ENCODE results near the gene IZUMO1R.

The IZUMO1R gene

DNA sequence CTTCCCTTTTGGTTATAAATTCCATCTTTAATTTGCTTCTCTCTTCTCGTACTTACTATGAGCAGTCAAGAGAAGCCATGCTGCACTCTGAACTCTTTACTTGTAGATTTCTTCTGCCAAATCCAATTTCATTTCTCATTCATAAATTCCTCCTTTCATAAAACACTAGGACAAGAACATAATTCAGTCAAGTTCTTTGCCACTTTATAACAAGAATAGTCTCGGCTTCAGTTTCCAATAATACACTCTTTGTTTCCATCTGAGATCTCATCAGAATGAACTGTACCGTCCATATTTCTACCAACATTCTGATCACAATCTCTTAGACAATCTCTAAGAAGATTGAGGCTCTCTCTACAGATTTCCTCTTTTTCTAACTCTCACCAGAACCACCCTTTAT lies 25.1 kb downstream of the IZUMO1R start:
- TF ChIP-seq, protein P1, sequence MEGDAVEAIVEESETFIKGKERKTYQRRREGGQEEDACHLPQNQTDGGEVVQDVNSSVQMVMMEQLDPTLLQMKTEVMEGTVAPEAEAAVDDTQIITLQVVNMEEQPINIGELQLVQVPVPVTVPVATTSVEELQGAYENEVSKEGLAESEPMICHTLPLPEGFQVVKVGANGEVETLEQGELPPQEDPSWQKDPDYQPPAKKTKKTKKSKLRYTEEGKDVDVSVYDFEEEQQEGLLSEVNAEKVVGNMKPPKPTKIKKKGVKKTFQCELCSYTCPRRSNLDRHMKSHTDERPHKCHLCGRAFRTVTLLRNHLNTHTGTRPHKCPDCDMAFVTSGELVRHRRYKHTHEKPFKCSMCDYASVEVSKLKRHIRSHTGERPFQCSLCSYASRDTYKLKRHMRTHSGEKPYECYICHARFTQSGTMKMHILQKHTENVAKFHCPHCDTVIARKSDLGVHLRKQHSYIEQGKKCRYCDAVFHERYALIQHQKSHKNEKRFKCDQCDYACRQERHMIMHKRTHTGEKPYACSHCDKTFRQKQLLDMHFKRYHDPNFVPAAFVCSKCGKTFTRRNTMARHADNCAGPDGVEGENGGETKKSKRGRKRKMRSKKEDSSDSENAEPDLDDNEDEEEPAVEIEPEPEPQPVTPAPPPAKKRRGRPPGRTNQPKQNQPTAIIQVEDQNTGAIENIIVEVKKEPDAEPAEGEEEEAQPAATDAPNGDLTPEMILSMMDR (IDR thresholded peaks at IDR 0.05) = no peak
- no peak overlapping the region for H3K4me2 ChIP-seq (ENCODE audit: low read length)
- H3K4me1 ChIP-seq = no peaks in the 10 kb centered on the region
- H3K9ac ChIP-seq = no peak overlapping the region
- H3K9me3 ChIP-seq (ENCODE audit: control insufficient read depth, low read length) = no peaks in the 10 kb centered on the region
- H2AFZ ChIP-seq = no peak overlapping the region
- no peaks in the 10 kb centered on the region for H3K27me3 ChIP-seq (ENCODE audit: control insufficient read depth, insufficient read depth, low read length)
- H3K79me2 ChIP-seq = no peaks in the 10 kb centered on the region
- no peak overlapping the region for H3K4me3 ChIP-seq (ENCODE audit: low read depth, low read length)
- H3K36me3 ChIP-seq (ENCODE audit: control insufficient read depth, insufficient read depth, low read length) = no peaks in the 10 kb centered on the region
- no peak overlapping the region for H3K27ac ChIP-seq

DNA sequence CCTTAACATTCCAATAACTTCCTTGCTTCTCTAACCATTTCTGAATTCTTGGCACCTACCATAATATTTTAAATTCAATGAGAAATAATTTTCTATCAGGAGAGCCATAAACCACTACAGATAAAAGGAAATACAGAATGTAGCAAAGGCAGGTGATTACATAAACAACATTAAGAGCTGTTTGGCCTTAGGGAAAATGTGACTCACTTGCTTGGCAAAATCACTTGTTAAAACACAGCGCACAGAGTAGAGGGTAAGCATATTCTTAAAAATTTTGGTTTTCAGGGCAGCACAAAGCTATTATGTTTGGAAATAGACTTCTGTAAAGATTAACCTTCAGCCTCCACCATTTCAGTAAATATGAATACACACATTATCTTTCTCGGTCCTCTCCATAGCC lies 26.4 kb downstream of the IZUMO1R start:
- no peaks in the 10 kb centered on the region for H3K4me1 ChIP-seq
- H3K4me3 ChIP-seq (ENCODE audit: low read depth, low read length) = no peak overlapping the region
- TF ChIP-seq, protein P1 (IDR thresholded peaks at IDR 0.05) = no peak
- H3K9ac ChIP-seq = no peak overlapping the region
- H2AFZ ChIP-seq = no peak overlapping the region
- H3K9me3 ChIP-seq (ENCODE audit: control insufficient read depth, low read length) = no peaks in the 10 kb centered on the region
- no peaks in the 10 kb centered on the region for H3K36me3 ChIP-seq (ENCODE audit: control insufficient read depth, insufficient read depth, low read length)
- no peak overlapping the region for H3K4me2 ChIP-seq (ENCODE audit: low read length)
- no peaks in the 10 kb centered on the region for H3K79me2 ChIP-seq
- no peaks in the 10 kb centered on the region for H3K27me3 ChIP-seq (ENCODE audit: control insufficient read depth, insufficient read depth, low read length)
- H3K27ac ChIP-seq = no peak overlapping the region

DNA sequence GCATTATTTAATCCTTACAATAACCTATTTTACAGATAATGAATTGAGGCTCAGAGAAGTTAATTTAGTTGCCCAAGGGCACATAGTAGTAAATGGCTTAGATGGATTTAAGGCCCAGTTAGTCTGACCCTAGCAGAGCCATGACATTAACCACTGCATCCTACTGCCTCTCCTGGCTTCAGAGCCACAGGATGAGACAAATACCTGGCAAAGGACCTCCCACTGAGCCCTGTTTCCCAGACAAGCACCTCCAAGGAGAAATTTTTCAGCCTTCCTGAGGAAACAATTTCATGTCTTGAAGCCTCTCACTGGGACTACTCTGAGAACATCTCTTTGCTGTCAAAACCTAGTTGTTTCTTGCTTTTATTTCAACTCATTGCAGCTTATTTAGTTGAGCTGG lies 28.4 kb downstream of the IZUMO1R start:
- H3K79me2 ChIP-seq = no peaks in the 10 kb centered on the region
- no peaks in the 10 kb centered on the region for H3K9me3 ChIP-seq (ENCODE audit: control insufficient read depth, low read length)
- no peaks in the 10 kb centered on the region for H3K4me1 ChIP-seq
- no peak overlapping the region for H3K9ac ChIP-seq
- no peak overlapping the region for H3K4me2 ChIP-seq (ENCODE audit: low read length)
- H3K27ac ChIP-seq = no peak overlapping the region
- H3K36me3 ChIP-seq (ENCODE audit: control insufficient read depth, insufficient read depth, low read length) = no peaks in the 10 kb centered on the region
- no peak overlapping the region for H2AFZ ChIP-seq
- no peaks in the 10 kb centered on the region for H3K27me3 ChIP-seq (ENCODE audit: control insufficient read depth, insufficient read depth, low read length)
- H3K4me3 ChIP-seq (ENCODE audit: low read depth, low read length) = no peak overlapping the region
- TF ChIP-seq, protein P1 (IDR thresholded peaks at IDR 0.05) = no peak

DNA sequence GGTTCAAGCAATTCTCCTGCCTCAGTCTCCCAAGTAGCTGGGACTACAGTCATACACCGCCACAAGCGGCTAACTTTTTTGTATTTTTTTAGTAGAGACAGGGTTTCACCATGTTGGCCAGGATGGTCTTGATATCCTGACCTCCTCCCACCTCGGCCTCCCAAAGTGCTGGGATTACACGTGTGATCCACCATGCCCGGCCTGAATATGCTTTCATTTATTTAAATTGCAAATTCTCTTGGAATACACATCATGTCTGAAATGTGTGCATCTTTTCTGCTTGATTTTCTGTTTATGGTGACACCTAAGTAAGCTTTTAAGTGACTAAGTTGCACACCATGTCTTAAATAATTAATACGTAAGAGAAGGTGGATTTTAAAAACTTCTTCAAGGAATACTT lies 31.7 kb downstream of the IZUMO1R start:
- H3K36me3 ChIP-seq (ENCODE audit: control insufficient read depth, insufficient read depth, low read length) = no peaks in the 10 kb centered on the region
- H3K27me3 ChIP-seq (ENCODE audit: control insufficient read depth, insufficient read depth, low read length) = no peaks in the 10 kb centered on the region
- TF ChIP-seq, protein P1 (IDR thresholded peaks at IDR 0.05) = no peak
- H3K9me3 ChIP-seq (ENCODE audit: control insufficient read depth, low read length) = no peaks in the 10 kb centered on the region
- H3K4me1 ChIP-seq = no peaks in the 10 kb centered on the region
- no peak overlapping the region for H3K27ac ChIP-seq
- no peak overlapping the region for H3K9ac ChIP-seq
- no peak overlapping the region for H3K4me2 ChIP-seq (ENCODE audit: low read length)
- no peaks in the 10 kb centered on the region for H3K79me2 ChIP-seq
- no peak overlapping the region for H2AFZ ChIP-seq
- no peak overlapping the region for H3K4me3 ChIP-seq (ENCODE audit: low read depth, low read length)

DNA sequence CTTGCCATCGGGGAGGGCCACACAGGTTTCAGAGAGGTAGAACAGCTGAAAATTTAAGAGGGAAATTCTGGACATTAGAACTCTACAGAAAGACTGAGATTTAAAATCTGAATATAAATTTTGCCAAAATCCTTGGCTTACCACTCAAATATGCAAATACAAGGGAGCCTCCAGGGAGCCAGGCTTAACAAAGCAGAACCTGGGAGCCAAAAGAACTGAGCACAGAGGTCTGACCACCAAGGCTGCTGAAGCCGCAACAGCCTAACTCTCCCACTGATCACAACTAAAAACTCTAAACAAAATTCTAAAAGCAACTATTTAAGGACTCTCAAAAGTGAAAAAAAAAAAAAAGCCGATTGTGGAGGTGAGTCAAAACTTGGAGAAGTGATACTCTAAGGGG lies 34.3 kb downstream of the IZUMO1R start:
- no peaks in the 10 kb centered on the region for H3K4me1 ChIP-seq
- H3K27ac ChIP-seq = no peak overlapping the region
- no peaks in the 10 kb centered on the region for H3K27me3 ChIP-seq (ENCODE audit: control insufficient read depth, insufficient read depth, low read length)
- H3K9me3 ChIP-seq (ENCODE audit: control insufficient read depth, low read length) = no peaks in the 10 kb centered on the region
- no peaks in the 10 kb centered on the region for H3K36me3 ChIP-seq (ENCODE audit: control insufficient read depth, insufficient read depth, low read length)
- TF ChIP-seq, protein P1 (IDR thresholded peaks at IDR 0.05) = no peak
- H3K79me2 ChIP-seq = no peaks in the 10 kb centered on the region
- H3K4me3 ChIP-seq (ENCODE audit: low read depth, low read length) = no peak overlapping the region
- no peak overlapping the region for H3K9ac ChIP-seq
- H2AFZ ChIP-seq = no peak overlapping the region
- H3K4me2 ChIP-seq (ENCODE audit: low read length) = no peak overlapping the region
